Caki2 (cell line): ENCODE measurements around the gene EDC3. TPM values are rescaled to one million over a fixed set of nuclear protein-coding genes. Genes with fewer than 3 reads are reported as not detected.
"Not testable (repeated sequence)": the region's sequence is repeated elsewhere in the genome, so short reads cannot be mapped to it uniquely, and the experiment has no call there.

Source experiments
- DNase-seq: peaks from one replicate; pipeline ENCODE4 v3.0.0-alpha.2; 2015; ENCODE audit warnings: low read depth
- in situ Hi-C: cut with HindIII; loops from 2 replicates; pipeline ENCODE4 v1.10.0; 2016; ENCODE audit warnings: low sequenced_read_pairs, low pct_unique_long_range_greater_than_20kb, mixed read lengths
- total RNA-seq: library from RNA; depleted of rRNA; stranded (reverse); fragments of >200 nt; shearing (Covaris generic); gene quantifications from 2 replicates; pipeline ENCODE4 v1.2.3, GENCODE V29; 2014; ENCODE audit warnings: low replicate concordance

Gene EDC3
- total RNA-seq, 1 experiment from 2014 or later: 26.0 TPM

- in situ Hi-C loops, DNase-seq: not testable (repeated sequence)
Observed at GRCh38 chr15:74661280-74661679, 34.5 kb downstream of the EDC3 start.

- DNase-seq: no peak
- in situ Hi-C loops: no loop called here
Observed at GRCh38 chr15:74657846-74658245, 38.0 kb downstream of the EDC3 start.

GRCh38 chr15:74656935-74657535 lies 38.8 kb downstream of the EDC3 start:
- DNase-seq: no peak
- in situ Hi-C loops: no loop called here

GRCh38 chr15:74655424-74655823 lies 40.4 kb downstream of the EDC3 start:
- in situ Hi-C loops: no loop called here
- DNase-seq: no peak

GRCh38 chr15:74653426-74654102 lies 42.3 kb downstream of the EDC3 start:
- in situ Hi-C loops: no loop called here
- DNase-seq: peak; percentile 86

GRCh38 chr15:74651242-74651741 lies 44.5 kb downstream of the EDC3 start:
- in situ Hi-C loops: no loop called here
- peak; percentile 37 for DNase-seq

GRCh38 chr15:74648051-74648842 lies 47.6 kb downstream of the EDC3 start:
- in situ Hi-C loops: loop anchor here (25.0 kb wide), 1 partner anchor 314 kb away; the partner anchor contains the start of gene RPP25

GRCh38 chr15:74646480-74646879 lies 49.3 kb downstream of the EDC3 start:
- no peak for DNase-seq
- in situ Hi-C loops: loop anchor here (25.0 kb wide), 1 partner anchor 316 kb away; the partner anchor contains the start of gene RPP25

More at GRCh38 chr15:74648051-74648842, 47.6 kb downstream of the EDC3 start:
- no peak for DNase-seq

GRCh38 chr15:74643665-74644204 lies 52.1 kb downstream of the EDC3 start:
- no peak for DNase-seq
- in situ Hi-C loops: loop anchor here (25.0 kb wide), 1 partner anchor 319 kb away; the partner anchor contains the start of gene RPP25

GRCh38 chr15:74642734-74643664 lies 52.8 kb downstream of the EDC3 start:
- no peak for DNase-seq
- in situ Hi-C loops: loop anchor here (25.0 kb wide), 1 partner anchor 319 kb away; the partner anchor contains the start of gene RPP25

GRCh38 chr15:74642348-74642733 lies 53.5 kb downstream of the EDC3 start:
- in situ Hi-C loops: loop anchor here (25.0 kb wide), 1 partner anchor 320 kb away; the partner anchor contains the start of gene RPP25
- no peak for DNase-seq

GRCh38 chr15:74641151-74641550 lies 54.7 kb downstream of the EDC3 start:
- in situ Hi-C loops: loop anchor here (25.0 kb wide), 1 partner anchor 321 kb away; the partner anchor contains the start of gene RPP25
- no peak for DNase-seq

GRCh38 chr15:74636984-74637383 lies 58.8 kb downstream of the EDC3 start:
- in situ Hi-C loops: loop anchor here (10.0 to 25.0 kb wide), 2 partner anchors 138 to 325 kb away; partner anchors contain the start of gene RPP25
- DNase-seq: no peak

- peak; percentile 54 for DNase-seq
- in situ Hi-C loops: loop anchor here (10.0 to 25.0 kb wide), 2 partner anchors 140 to 327 kb away; partner anchors contain the start of gene RPP25
Observed at GRCh38 chr15:74635228-74635627, 60.6 kb downstream of the EDC3 start.

- in situ Hi-C loops: loop anchor here (10.0 to 25.0 kb wide), 2 partner anchors 141 to 329 kb away; partner anchors contain the start of gene RPP25
- DNase-seq: no peak
Observed at GRCh38 chr15:74633781-74634180, 62.0 kb downstream of the EDC3 start.

GRCh38 chr15:74632601-74633000 lies 63.2 kb downstream of the EDC3 start:
- in situ Hi-C loops: loop anchor here (10.0 to 25.0 kb wide), 2 partner anchors 142 to 330 kb away; partner anchors contain the start of gene RPP25

More at GRCh38 chr15:74632601-74633000, 63.2 kb downstream of the EDC3 start:
- no peak for DNase-seq
